ENCODE measurements around the gene PCDHGA5.
"Not testable (repeated sequence)": the region's sequence is repeated elsewhere in the genome, so short reads cannot be mapped to it uniquely, and the experiment has no call there.

PCDHGA5 gene

DNA sequence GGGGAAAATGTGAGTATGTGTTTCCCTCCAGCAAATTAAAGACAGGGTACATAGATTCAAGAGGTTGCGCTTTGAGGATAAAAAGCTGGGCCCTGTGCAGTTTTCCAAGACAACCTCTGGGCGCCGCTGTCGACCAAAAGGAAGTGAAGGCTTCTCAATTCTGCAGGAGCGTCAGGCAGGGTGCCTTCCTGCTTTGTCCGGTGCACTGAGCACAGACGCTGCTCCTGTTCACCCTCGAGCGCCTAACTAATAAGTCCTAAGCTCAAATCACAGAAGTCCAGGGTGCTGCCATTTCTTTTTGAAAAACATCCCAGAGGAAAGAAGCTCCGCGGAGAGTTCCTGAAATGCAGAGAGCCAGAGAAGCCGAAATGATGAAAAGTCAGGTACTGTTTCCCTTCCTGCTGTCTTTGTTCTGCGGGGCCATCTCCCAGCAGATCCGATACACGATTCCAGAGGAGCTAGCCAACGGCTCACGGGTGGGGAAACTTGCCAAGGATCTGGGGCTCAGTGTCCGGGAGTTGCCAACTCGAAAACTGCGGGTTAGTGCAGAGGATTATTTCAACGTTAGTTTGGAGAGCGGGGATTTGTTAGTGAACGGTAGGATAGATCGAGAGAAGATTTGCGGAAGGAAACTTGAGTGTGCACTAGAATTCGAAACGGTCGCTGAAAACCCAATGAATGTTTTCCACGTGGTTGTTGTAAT, 13.9 kb upstream of the PCDHGA5 start, which contains the start of gene PCDHGB1:
Gene PCDHGB1, plus strand, starts transcription at position 183 of the 703 bp plus-strand sequence. Its CDS starts 162 bp downstream, at position 345.
- DNase-seq (ENCODE audit: insufficient read length, low spot score), result no peak
- no peak for FAIRE-seq

- DNase-seq (ENCODE audit: insufficient read length, low spot score) (no peak), FAIRE-seq (no peak)
Measured at GRCh38 chr5:141351591-141351990, 12.4 kb upstream of the PCDHGA5 start.

DNA sequence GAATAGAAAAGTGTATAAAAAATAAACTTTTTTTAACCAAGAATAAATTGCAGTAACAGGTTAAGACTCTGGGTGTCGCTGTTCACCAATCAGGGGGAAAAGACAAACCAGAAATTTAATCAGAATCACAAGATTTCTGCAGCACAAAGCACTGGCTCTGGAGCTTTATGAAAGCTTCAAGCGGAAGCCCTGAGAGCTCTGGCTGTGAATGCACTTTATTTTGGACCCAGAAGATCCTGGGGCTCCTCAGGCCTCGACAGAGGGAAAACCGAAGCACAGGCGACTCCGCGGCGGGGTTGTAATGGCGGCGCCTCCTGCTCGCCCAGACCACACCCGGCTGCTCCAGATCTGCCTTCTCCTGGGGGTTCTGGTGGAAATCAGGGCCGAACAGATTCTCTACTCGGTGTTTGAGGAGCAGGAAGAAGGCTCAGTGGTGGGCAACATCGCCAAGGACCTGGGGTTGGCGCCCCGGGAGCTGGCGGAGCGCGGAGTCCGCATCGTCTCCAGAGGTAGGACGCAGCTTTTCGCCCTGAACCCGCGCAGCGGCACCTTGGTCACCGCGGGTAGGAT, 9.0 kb upstream of the PCDHGA5 start, which contains the start of gene PCDHGA4:
Gene PCDHGA4, plus strand, starts transcription at position 122 of the 570 bp plus-strand sequence. Its CDS starts 87 bp downstream, at position 209.
- DNase-seq (ENCODE audit: insufficient read length, low spot score) (no peak), FAIRE-seq (no peak)

- DNase-seq (ENCODE audit: insufficient read length, low spot score) (no peak), FAIRE-seq (no peak)
Measured at GRCh38 chr5:141355641-141356040, 8.3 kb upstream of the PCDHGA5 start.

DNA sequence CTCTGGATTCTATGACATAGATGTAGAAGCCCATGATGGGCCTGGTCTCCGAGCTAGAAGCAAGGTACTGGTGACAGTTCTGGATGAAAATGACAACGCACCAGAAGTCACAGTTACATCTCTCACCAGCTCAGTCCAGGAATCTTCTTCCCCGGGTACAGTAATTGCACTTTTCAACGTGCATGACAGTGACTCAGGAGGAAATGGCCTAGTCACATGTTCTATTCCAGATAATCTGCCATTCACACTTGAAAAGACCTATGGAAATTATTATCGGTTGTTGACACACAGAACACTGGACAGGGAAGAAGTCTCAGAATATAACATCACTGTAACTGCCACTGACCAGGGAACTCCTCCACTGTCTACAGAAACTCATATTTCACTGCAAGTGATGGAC, 7.8 kb upstream of the PCDHGA5 start:
- DNase-seq (ENCODE audit: insufficient read length, low spot score) (no peak), FAIRE-seq (no peak)

GRCh38 chr5:141356950-141357349, 7.0 kb upstream of the PCDHGA5 start:
- DNase-seq (ENCODE audit: insufficient read length, low spot score), result no peak
- FAIRE-seq, result no peak

GRCh38 chr5:141359790-141360426, 4.1 kb upstream of the PCDHGA5 start, which contains the start of gene PCDHGB2:
Gene PCDHGB2, plus strand, starts transcription at chr5:141359994. Its CDS starts 142 bp downstream, at chr5:141360136.
- peak; percentile 85 for FAIRE-seq

DNA sequence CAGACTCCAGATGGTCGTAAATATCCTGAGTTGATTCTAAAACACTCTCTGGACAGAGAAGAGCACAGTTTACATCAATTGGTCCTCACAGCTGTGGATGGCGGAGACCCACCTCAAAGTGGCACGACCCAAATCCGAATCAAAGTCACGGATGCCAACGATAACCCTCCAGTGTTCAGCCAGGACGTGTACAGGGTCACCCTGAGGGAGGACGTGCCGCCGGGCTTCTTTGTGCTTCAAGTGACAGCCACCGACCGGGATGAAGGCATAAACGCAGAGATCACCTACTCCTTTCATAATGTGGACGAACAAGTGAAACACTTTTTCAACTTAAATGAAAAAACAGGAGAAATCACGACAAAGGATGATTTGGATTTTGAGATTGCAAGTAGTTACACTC, 3.3 kb upstream of the PCDHGA5 start:
- DNase-seq (ENCODE audit: insufficient read length, low spot score), result no peak
- FAIRE-seq, result no peak

More at GRCh38 chr5:141359790-141360426, 4.1 kb upstream of the PCDHGA5 start, which contains the start of gene PCDHGB2:
- DNase-seq (ENCODE audit: insufficient read length, low spot score), result peak; percentile 58

DNA sequence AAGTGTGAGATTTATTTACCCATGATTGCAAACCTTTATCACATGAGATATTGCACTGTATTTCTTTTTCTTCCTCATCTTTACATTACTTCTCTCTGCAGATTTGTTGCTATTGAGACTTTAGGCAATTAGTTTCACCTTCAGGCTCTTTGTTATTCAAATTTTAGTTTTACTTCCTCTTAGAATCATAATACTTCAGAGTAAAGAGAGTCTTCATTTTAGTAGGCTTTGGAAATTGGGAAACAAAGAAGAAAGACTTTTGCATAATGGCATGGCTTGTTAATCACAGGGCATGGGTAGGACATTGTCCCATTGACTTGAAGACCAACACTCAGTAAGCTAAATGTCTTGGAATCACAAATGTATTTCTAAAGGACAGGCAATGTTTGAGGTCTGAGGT, 1.2 kb upstream of the PCDHGA5 start:
- FAIRE-seq, result no peak

GRCh38 chr5:141366016-141366896, 2.3 kb downstream of the PCDHGA5 start:
- FAIRE-seq, result no peak
- no peak for DNase-seq (ENCODE audit: insufficient read length, low spot score)

More for the DNA sequence above, 1.2 kb upstream of the PCDHGA5 start:
- no peak for DNase-seq (ENCODE audit: insufficient read length, low spot score)

- DNase-seq (ENCODE audit: insufficient read length, low spot score) (no peak), FAIRE-seq (no peak)
Measured at GRCh38 chr5:141369994-141370848, 6.3 kb downstream of the PCDHGA5 start, which contains the start of gene PCDHGB3. Gene PCDHGB3, plus strand, starts transcription at chr5:141370242. Its CDS starts 153 bp downstream, at chr5:141370395.

DNA sequence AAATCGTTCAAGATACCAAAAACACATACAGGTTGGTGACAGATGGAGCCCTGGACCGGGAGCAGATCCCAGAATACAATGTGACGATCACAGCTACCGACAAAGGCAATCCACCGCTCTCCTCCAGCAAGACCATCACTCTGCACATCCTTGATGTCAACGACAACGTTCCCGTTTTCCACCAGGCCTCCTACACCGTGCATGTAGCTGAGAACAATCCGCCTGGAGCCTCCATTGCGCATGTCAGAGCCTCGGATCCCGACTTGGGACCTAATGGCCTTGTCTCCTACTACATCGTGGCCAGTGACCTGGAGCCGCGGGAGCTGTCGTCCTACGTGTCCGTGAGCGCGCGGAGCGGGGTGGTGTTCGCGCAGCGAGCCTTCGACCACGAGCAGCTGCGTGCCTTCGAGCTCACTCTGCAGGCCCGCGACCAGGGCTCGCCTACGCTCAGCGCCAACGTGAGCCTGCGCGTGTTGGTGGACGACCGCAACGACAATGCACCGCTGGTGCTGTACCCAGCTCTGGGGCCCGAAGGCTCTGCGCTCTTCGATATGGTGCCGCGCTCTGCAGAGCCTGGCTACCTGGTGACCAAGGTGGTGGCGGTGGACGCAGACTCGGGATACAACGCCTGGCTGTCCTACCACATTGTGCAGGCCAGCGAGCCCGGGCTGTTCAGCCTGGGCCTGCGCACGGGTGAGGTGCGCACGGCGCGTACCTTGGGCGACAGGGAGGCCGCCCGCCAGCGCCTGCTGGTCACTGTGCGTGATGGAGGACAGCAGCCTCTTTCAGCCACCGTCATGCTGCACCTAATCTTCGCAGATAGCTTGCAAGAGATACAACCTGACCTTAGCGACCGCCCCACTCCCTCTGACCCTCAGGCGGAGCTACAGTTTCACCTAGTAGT, 7.9 kb downstream of the PCDHGA5 start:
- DNase-seq (ENCODE audit: insufficient read length, low spot score), result no peak
- FAIRE-seq, result no peak

- DNase-seq (ENCODE audit: insufficient read length, low spot score) (no peak), FAIRE-seq (no peak)
Measured at GRCh38 chr5:141373673-141374317, 9.8 kb downstream of the PCDHGA5 start, which contains the start of gene PCDHGA6. Gene PCDHGA6, plus strand, starts transcription at chr5:141373891. Its CDS starts 193 bp downstream, at chr5:141374084.

DNA sequence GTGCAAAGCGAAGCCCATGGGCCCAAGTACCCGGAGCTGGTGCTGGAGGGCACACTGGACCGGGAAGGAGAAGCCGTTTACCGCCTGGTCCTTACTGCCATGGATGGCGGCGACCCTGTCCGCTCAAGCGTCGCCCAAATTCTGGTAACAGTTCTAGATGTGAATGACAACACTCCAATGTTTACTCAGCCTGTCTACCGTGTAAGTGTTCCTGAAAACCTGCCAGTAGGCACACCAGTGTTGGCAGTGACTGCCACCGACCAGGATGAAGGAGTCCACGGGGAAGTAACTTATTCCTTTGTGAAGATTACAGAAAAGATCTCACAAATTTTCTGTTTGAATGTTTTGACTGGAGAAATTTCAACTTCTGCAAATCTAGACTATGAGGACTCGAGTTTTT, 10.7 kb downstream of the PCDHGA5 start:
- FAIRE-seq (no peak), DNase-seq (ENCODE audit: insufficient read length, low spot score) (no peak)

- DNase-seq (ENCODE audit: insufficient read length, low spot score); FAIRE-seq: not testable (repeated sequence)
Measured at GRCh38 chr5:141375444-141376155, 11.6 kb downstream of the PCDHGA5 start.

DNA sequence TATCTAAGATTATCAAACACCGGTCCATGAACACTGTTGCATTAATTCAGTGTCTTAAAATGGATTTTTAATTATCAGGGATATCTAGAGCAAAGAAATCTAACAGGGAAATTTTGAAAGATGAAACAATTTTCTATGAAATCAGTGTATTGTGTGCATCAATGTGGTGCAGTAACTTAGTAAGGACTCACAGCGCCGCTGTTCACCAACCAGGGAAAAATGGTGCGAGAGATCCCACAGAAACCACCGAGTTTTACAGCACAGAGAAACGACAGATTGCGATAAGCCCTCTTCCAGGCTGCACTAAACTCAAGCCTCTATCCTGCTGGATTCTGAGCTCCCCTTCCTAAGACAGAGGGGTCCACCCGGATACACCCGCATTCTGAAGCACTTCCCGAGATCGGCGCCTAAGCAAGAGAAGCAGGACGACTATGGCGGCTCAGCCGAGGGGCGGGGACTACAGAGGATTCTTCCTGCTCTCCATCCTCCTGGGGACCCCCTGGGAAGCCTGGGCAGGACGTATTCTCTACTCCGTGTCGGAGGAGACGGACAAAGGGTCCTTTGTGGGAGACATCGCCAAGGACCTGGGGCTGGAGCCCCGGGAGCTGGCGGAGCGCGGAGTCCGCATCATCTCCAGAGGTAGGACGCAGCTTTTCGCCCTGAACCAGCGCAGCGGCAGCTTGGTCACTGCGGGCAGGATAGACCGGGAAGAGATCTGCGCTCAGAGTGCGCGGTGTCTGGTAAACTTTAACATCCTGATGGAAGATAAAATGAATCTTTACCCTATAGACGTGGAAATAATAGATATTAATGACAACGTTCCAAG, 18.7 kb downstream of the PCDHGA5 start, which contains the start of gene PCDHGA7:
Gene PCDHGA7, plus strand, starts transcription at position 274 of the 826 bp plus-strand sequence. Its CDS starts 158 bp downstream, at position 432.
- FAIRE-seq (no peak), DNase-seq (ENCODE audit: insufficient read length, low spot score) (no peak)

Data from GM19239 (cell line).